NCI-H1092 (cell line): ENCODE data around the gene C22orf39.

Experiments
- DNase-seq: peaks from one replicate; lab custom pipeline; 2025; lab: John Stamatoyannopoulos, UW

C22orf39 gene

DNA sequence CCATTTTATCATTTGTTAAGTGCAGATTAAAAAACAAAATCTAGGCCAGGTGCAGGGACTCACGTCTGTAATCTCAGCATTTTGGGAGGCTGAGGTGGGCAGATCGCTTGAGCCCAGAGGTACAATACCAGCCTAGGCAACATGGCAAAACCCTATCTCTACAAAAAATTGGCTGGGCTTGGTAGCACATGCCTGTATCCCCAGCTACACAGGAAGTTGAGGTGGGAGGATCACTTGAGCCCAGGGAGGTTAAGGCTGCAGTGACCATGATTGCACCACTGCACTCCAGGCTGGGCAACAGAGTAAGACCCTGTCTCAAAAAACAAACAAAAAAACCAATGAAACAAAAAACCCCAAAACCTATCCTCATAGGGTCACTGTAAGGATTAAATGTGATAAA is 48.9 kb downstream of the C22orf39 start:
- DNase-seq: no peak

DNA sequence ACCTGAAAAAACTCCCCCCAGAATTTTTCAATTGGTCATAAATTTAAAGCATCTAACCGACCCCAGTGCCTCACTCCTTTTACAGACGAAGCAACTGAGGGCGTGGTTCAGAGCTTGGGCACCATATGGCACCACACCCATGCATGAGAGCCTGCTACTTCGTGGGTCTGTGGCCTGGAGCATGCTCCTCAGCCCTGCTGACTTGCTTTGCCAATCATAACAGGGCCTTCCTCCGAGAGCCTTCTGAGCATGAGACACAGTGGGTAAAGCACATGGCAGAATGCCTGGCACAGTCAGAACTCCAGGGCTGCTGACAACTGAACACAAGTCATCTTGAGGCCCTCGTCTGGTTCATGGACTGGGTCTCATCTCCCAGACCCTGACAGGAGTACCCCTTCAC is 49.3 kb downstream of the C22orf39 start:
- no peak for DNase-seq

DNA sequence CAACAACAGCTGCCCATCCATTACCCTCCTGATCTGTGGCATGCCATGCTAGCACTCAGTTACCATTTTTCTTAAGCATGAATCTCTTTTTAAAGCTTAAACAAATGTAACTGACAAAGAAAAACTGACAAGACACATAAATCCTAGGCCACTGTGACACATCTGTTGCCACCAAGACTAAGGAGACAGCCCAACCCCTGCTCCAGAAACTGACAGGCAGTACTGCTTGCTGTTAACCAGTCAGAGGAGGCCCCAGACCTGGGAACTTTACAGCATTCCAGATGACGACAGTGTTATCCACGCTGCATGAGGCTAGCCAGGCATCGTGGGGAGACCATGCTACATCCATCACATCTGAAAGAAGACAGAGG is 49.8 kb downstream of the C22orf39 start:
- DNase-seq: no peak

DNA sequence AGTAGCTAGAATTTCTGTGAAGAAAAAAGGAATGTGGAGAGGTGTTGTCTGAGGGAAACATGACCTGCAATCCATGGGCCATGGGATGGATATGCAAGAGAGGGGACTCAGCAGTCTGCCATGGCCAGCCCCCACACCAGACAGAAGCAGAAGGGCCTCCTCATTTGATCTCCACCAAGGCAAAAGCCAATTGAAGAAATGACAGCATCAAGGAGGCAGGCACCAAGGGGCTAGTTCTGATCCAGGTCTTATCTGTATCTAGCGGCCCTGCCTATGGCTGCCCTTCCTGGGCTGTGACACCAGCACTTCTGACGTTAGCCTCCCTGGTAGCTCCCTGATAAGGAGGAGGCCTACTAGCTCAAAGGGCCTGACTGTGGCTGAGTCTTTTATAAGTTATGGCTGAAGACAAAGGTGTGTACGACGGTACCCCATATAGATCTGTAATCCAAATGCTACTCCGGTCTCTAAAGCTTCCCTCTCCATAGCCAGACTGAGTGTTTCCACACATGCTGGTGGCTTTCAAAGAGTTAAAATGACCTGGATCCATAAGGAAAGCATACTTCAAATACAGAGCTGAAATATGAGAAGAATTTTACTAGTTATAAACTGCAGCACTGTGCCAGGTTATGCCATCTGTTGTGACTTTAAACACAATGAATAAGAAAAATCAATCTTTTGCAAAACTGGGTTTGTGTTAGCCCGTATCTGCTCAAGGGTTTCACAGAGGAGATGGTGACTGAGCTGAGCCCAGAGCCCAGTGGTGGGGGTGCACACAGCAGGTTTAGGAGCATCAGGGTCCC is 50.4 kb downstream of the C22orf39 start:
- DNase-seq: no peak

DNA sequence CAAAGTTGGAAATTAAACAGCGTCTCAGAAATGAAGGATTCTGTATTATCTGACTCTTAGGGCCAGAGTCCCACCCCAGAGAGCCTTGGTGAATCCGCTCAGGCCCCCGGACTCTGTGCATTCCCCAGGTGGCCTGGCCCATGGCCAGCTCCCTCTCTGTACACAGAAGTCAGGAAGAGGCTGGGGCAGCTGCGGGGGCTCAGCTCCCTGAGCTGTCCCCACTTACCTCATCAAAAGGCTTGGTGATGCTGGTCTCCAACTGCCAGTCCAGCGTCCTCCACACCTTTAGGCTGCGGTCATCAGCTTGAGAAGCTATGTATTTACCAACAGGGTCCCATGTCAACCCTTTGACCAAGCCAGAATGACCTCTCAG is 51.0 kb downstream of the C22orf39 start:
- no peak for DNase-seq

DNA sequence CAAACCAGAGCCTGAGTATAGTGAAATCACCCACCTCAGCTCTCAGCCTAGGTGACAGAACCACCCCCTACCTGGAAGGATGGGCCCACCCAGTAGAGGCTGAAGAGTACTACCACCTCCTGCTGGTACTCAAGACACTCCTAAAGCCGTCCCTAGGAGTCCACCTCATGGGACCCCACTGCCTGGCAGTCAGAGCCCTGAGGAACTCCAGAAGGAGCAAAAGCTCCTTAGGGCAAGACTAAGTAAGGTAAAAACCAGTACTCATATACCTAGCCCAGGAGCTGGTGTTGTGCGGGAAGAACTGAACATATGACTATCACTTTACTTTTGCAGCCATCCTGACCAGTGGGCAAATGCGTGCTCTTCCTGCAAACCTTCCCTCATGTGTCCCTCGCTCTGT is 52.2 kb downstream of the C22orf39 start:
- no peak for DNase-seq

DNA sequence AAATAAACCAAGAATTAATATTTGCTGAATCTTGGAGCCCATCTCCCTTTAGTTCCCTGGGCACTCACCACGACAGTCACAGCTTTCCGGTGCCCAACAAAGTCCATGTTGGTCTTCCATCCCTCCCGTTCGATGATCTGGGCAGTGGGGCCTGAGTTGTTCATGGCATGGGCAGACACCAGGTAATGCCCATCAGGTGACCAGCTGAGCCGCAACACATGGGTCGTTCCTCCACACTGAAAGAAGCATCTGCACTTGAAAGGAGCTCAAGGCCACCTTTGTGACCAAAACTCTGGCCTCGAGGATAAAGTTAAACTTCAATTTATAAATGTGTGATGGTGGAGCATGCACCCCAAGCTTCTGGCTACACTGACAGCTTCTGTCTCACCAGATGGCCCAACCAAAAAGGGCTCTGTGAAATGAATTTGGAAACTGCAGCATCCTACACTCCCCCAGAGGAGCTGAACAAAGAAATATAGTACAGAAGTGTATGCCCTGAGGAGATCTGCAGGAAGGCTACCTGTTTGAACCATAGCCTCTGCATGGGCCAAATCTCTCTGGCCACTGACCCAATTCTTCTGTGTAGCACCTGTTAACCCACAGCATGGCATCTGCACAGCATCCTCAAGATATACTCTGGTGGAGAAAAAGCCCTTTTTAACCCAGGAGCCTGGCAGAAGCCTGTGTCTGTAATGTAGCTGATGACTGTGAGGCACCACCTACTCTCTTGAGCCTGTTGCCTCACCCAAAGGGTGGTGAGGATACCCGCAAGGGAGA is 53.0 kb downstream of the C22orf39 start:
- DNase-seq: no peak

DNA sequence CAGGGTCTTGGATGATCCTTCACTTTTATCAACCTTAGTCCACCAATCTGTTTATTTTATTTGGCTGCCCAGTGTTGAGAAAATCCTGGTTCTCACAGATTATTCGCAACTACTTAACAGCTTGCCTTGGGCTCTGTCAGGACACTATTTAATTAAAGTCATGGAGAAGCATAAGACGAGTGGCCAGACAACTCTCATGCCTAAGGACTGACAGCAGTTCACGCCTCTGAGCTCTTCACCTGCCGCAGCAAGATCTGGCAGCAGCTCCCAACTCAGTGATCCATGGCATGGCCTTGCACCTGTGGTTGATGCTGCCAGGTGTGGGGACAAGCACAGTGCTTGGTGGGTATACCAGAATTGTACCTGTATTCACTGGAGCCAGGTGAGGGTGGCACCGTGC is 53.8 kb downstream of the C22orf39 start:
- DNase-seq: no peak
